ENCODE measurements around the gene CSNK1G1.

Gene CSNK1G1

GRCh38 chr15:64162869-64163658, 192.9 kb downstream of the CSNK1G1 start, which contains the start of gene PPIB:
Gene PPIB (minus strand): TSS chr15:64163022. CDS start chr15:64162986, 36 bp downstream.
- peak within 1 kb of the TSS; percentile 89 for H3K4me3 ChIP-seq (ENCODE audit: low read length)
- DNase-seq (ENCODE audit: low read depth, low spot score), result peak; percentile 94

GRCh38 chr15:64162478-64162868, 193.5 kb downstream of the CSNK1G1 start:
- DNase-seq (ENCODE audit: low read depth, low spot score), result no peak
- peak overlapping the region; percentile 89 for H3K4me3 ChIP-seq (ENCODE audit: low read length)

GRCh38 chr15:64161688-64162477, 194.1 kb downstream of the CSNK1G1 start:
- H3K4me3 ChIP-seq (ENCODE audit: low read length), result peak overlapping the region; percentile 89
- no peak for DNase-seq (ENCODE audit: low read depth, low spot score)

GRCh38 chr15:64158363-64159134, 197.4 kb downstream of the CSNK1G1 start:
- no peak for DNase-seq (ENCODE audit: low read depth, low spot score)
- no peak overlapping the region for H3K4me3 ChIP-seq (ENCODE audit: low read length)

- H3K4me3 ChIP-seq (ENCODE audit: low read length), result no peak overlapping the region
- DNase-seq (ENCODE audit: low read depth, low spot score), result no peak
Observed at GRCh38 chr15:64157599-64158125, 198.3 kb downstream of the CSNK1G1 start.

GRCh38 chr15:64156652-64157331, 199.2 kb downstream of the CSNK1G1 start:
- DNase-seq (ENCODE audit: low read depth, low spot score), result no peak
- H3K4me3 ChIP-seq (ENCODE audit: low read length), result no peak overlapping the region

GRCh38 chr15:64155802-64156651, 199.9 kb downstream of the CSNK1G1 start:
- H3K4me3 ChIP-seq (ENCODE audit: low read length), result no peak overlapping the region
- DNase-seq (ENCODE audit: low read depth, low spot score), result no peak

GRCh38 chr15:64153480-64154367, 202.2 kb downstream of the CSNK1G1 start:
- no peak overlapping the region for H3K4me3 ChIP-seq (ENCODE audit: low read length)
- DNase-seq (ENCODE audit: low read depth, low spot score), result peak; percentile 77

GRCh38 chr15:64152507-64153387, 203.2 kb downstream of the CSNK1G1 start:
- H3K4me3 ChIP-seq (ENCODE audit: low read length), result no peak overlapping the region
- DNase-seq (ENCODE audit: low read depth, low spot score), result no peak

- DNase-seq (ENCODE audit: low read depth, low spot score), result no peak
- H3K4me3 ChIP-seq (ENCODE audit: low read length), result peak within 1 kb of the TSS; percentile 33
Observed at GRCh38 chr15:64151727-64152506, 204.1 kb downstream of the CSNK1G1 start, which contains the start of gene SNX22. Gene SNX22 (plus strand): TSS chr15:64151731. CDS start chr15:64151776, 45 bp downstream.

- no peak for DNase-seq (ENCODE audit: low read depth, low spot score)
- no peak overlapping the region for H3K4me3 ChIP-seq (ENCODE audit: low read length)
Observed at GRCh38 chr15:64149893-64150578, 205.9 kb downstream of the CSNK1G1 start.

GRCh38 chr15:64149424-64149823, 206.5 kb downstream of the CSNK1G1 start:
- peak; percentile 57 for DNase-seq (ENCODE audit: low read depth, low spot score)
- H3K4me3 ChIP-seq (ENCODE audit: low read length), result no peak overlapping the region

GRCh38 chr15:64148581-64148980, 207.4 kb downstream of the CSNK1G1 start:
- DNase-seq (ENCODE audit: low read depth, low spot score), result no peak
- no peak overlapping the region for H3K4me3 ChIP-seq (ENCODE audit: low read length)

- H3K4me3 ChIP-seq (ENCODE audit: low read length), result no peak overlapping the region
Observed at GRCh38 chr15:64148168-64148567, 207.8 kb downstream of the CSNK1G1 start.

More at GRCh38 chr15:64148168-64148567, 207.8 kb downstream of the CSNK1G1 start:
- no peak for DNase-seq (ENCODE audit: low read depth, low spot score)
